HepG2 (cell line): ENCODE results near the gene GRM7.

ENCODE experiments used
- CENPBD1 ChIP-seq: sonication (generic); formaldehyde crosslinking; IDR thresholded peaks from 2 replicates; pipeline ENCODE4 v1.8.0; 2022; ENCODE audit warnings: missing genetic modification reagents, low read depth, mild to moderate bottlenecking, borderline replicate concordance
- FOXO1 ChIP-seq: sonication (generic); formaldehyde crosslinking; IDR thresholded peaks from 2 replicates; pipeline ENCODE4 v1.4.0; 2020; ENCODE audit warnings: missing genetic modification reagents
- JUNB ChIP-seq: sonication (generic); formaldehyde crosslinking; IDR thresholded peaks from 2 replicates; pipeline ENCODE4 v1.8.0; 2022; ENCODE audit warnings: missing genetic modification reagents, mild to moderate bottlenecking, borderline replicate concordance
- MEIS1 ChIP-seq: sonication (generic); formaldehyde crosslinking; IDR thresholded peaks from 2 replicates; pipeline ENCODE4 v1.9.0; 2021; ENCODE audit warnings: mild to moderate bottlenecking, missing genetic modification reagents, moderate library complexity, borderline replicate concordance
- RXRA ChIP-seq: sonication (generic); formaldehyde crosslinking; IDR thresholded peaks from 2 replicates; pipeline ENCODE4 v1.5.1; 2020; ENCODE audit warnings: missing genetic modification reagents
- SIN3A ChIP-seq: IDR thresholded peaks from 2 replicates; pipeline ENCODE4 v1.6.1; 2011; ENCODE audit warnings: low read depth, mild to moderate bottlenecking, control low read depth, low read length, borderline replicate concordance
- ZNF276 ChIP-seq: sonication (generic); formaldehyde crosslinking; IDR thresholded peaks from 2 replicates; pipeline ENCODE4 v1.4.0; 2020; ENCODE audit warnings: mild to moderate bottlenecking, low read depth, missing genetic modification reagents
- ZNF441 ChIP-seq: sonication (generic); formaldehyde crosslinking; IDR thresholded peaks from 2 replicates; pipeline ENCODE4 v1.7.0; 2021; ENCODE audit warnings: missing genetic modification reagents, borderline replicate concordance

- no peak for TF ChIP-seq SIN3A
- TF ChIP-seq RXRA, result no peak
- TF ChIP-seq JUNB (CRISPR knock-in tag), result no peak
- no peak for TF ChIP-seq CENPBD1
- TF ChIP-seq ZNF441, result no peak
- no peak for TF ChIP-seq FOXO1 (CRISPR knock-in tag)
- no peak for TF ChIP-seq ZNF276 (CRISPR knock-in tag)
- TF ChIP-seq MEIS1 (CRISPR knock-in tag), result no peak
Measured at GRCh38 chr3:6971933-6972332, 111.0 kb downstream of the GRM7 start.
